DMS53 treated with DMSO at 0.1 percent for 48 hours (cell line): ENCODE results near the gene SLPI.

Experiments used
- DNase-seq: peaks from one replicate; lab custom pipeline; 2025; ENCODE audit not compliant: unreplicated experiment; lab: John Stamatoyannopoulos, UW

Gene SLPI

DNA sequence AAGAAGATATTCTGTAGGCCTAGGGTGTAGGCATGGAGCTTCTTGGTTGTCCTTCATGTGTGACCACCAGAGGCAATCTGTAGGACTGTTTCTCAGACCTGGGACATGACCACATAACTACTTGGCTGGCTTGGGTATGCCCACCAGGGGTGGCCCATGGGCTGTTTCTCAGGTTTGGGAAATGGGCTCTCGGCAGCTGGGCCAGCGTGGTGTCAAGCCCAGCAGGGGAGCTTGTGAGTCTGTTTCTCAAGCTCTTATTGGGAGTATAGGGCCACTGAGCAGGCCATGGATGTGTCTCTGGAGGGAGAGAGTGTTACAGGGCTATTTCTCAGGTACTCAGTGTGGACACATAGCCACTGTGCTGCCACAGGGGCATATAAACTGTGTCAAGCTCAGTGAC is 35.7 kb downstream of the SLPI start:
- no peak for DNase-seq

DNA sequence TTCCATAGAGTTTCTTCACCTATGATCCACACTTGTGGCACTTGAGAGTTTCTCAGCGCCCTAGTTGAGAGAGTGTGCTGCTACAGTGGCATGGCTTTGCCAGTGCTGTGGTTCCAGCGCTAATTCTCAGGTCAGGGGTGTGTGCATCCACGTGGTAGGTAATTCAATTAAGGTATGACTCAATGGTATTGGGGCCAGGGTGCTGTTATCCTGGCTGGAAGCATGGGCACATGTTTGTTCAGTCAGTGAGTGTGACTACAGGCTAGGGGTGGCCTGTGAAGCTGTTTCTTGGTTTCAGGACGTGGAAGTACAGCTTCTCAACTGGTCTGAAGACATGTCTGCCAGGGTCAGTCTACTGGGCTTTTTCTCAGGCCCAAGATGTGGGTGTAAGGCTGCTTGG is 36.2 kb downstream of the SLPI start:
- DNase-seq, result no peak

DNA sequence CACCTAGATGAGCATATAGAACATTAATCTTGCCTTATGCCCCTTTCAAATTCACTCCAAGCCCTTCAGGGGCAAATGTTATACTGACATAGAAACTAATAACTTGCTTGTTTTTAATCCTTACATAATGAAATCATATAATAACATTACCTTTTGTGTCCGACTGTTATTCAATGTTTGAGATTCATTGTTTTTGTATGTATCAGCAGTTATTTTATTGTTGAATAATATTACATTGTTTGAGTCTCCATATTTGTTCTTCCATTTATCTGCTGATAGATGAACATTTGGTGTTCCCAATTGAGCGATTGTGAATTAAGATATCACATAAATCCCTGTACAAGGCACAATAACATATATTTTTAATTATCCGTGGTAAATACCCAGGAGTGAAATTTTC is 41.5 kb downstream of the SLPI start:
- DNase-seq, result no peak

DNA sequence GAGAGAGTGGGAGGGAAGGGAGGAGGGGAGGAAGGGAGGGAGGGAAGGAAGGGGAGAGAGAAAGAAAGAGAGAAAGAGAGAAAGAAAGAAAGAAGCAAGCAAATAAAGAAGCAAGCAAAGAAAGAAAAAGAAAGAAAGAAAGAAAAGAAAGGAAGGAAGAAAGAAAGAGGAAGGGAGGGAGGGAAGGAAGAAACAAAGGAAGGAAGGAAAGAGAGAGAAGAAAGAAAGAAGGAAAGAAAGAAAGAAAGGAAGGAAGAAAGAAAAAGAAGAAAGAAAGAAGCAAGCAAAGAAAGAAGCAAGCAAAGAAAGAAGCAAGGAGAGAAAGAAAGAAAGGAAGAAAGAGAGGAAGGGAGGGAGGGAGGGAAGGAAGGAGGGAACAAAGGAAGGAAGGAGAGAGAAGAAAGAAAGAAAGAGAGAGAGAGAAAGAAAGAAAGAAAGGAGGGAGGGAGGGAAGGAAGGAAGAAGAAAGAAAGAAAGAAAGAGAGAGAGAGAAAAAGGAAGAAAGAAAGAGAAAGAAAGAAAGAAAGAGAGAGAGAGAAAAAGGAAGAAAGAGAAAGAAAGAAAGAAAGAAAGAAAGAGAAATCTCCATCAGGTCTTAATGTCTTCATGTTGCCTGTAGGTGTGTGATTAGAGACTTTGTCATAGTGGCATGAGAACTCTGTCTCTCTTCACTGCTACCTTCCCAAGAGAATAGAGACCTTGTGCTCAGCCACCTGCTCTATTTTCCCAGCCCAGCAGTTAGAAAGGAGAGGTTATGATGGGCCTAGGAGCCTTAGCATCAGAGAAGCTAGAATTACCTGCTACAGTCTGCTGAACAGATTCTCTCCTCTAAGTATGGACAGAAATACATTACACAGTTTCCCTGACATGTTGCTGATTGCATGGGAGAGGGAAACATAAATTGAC is 42.5 kb downstream of the SLPI start:
- no peak for DNase-seq

DNA sequence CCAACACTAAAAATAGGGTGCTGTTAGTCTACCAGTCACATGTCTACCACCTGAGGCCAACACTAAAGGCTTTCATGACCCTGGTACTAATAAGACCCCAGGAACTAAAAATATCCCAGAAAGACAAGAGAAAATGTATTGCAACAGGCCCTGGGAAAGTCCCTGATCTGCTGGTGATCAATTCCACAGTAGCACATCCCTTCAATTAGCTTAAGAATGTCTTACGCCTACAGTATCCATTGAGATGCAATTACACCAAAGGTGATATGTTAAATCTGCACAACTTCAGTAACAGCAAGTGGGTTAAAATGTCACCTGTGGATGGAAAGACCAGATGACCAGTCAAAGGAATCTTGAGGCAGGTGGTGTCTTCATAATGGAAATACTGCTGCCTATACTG is 44.4 kb downstream of the SLPI start:
- no peak for DNase-seq

DNA sequence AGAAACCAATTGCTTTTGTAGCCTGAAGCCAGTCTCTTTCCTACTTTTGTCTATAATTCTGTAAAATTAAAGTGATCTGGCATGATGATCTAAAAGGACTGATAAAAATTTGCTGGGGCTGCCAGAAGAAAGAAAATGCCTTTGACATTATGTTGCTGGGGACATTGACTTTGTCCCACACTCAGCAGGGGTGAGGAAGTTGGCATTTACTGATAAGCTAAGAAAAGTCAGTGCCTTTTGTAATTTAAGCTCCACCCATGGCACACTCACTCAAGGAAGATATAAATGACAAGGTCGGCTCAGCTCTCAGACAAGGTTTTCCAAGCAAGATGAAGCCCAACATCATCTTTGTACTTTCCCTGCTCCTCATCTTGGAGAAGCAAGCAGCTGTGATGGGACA is 47.6 kb downstream of the SLPI start, which contains the start of gene SEMG1:
SEMG1 (plus strand) TSS at position 309 of the 400 bp plus-strand sequence; CDS start at position 330, 21 bp downstream.
- no peak for DNase-seq
